Adrenal gland (tissue), 12 donors: ENCODE measurements around the gene OTOP3. TPM values are rescaled to one million over a fixed set of nuclear protein-coding genes. Genes with fewer than 3 reads are reported as not detected.
"Not testable (repeated sequence)": the region's sequence is repeated elsewhere in the genome, so short reads cannot be mapped to it uniquely, and the experiment has no call there.

ENCODE experiments used
- DNase-seq, 7 donors: peaks; one replicate each; pipeline ENCODE4 v3.0.0-alpha.2; 2019 to 2020
- H3K27ac ChIP-seq, 5 donors: fragments of 200-600 bp; sonication (generic) in 4 of 5; 1 replicate in 3 of 5; 2 replicates in 2 of 5; pipeline versions ENCODE4 v1.5.1 to v1.8.0; 2016 to 2020; ENCODE audit warnings: mild to moderate bottlenecking in 1 of 5
- H3K27me3 ChIP-seq: fragments of 200-600 bp; 2 replicates; pipeline ENCODE4 v1.8.0; 2021
- H3K36me3 ChIP-seq, 2 donors: fragments of 200-600 bp; replicated peaks in 1 of 2; 1 replicate in 1 of 2; 2 replicates in 1 of 2; pipeline versions ENCODE4 v1.5.1 to v1.8.0; 2018 to 2022
- H3K4me1 ChIP-seq, 2 donors: fragments of 200-600 bp; replicated peaks in 1 of 2; 1 replicate in 1 of 2; 2 replicates in 1 of 2; pipeline versions ENCODE4 v1.5.1 to v1.8.0; 2018 to 2021
- H3K4me3 ChIP-seq, 4 donors: fragments of 200-600 bp; sonication (generic) in 3 of 4; one replicate each; pipeline ENCODE4 v1.5.1; 2016 to 2018
- H3K9me3 ChIP-seq, 3 donors: fragments of 200-600 bp; sonication (generic) in 1 of 3; replicated peaks in 1 of 3; 1 replicate in 2 of 3; 2 replicates in 1 of 3; pipeline versions ENCODE4 v1.5.1 to v1.8.0; 2016 to 2021
- CTCF ChIP-seq, 6 experiments: fragments of 450-650 bp in 4 of 6; fragments of 200-600 bp in 2 of 6; sonication (generic) in 1 of 6; IDR thresholded peaks; 1 replicate in 5 of 6; 2 replicates in 1 of 6; pipeline versions ENCODE4 v1.5.1 to v1.8.0; 2016 to 2021; ENCODE audit warnings: antibody characterized with exemption in 6 of 6, mild to moderate bottlenecking in 2 of 6, moderate library complexity in 1 of 6
- POLR2A ChIP-seq, 2 donors: fragments of 450-650 bp; IDR thresholded peaks; one replicate each; pipeline ENCODE4 v1.6.1; 2017; ENCODE audit warnings: antibody characterized with exemption in 2 of 2, mild to moderate bottlenecking in 2 of 2, moderate library complexity in 1 of 2
- WGBS, 4 donors: extraction: QIAGEN DNeasy Blood & Tissue Kit in 2 of 4; methylation state at CpG; one replicate each; pipeline versions ENCODE4 v1.1.5 to v1.1.7; 2013 to 2017; 5-methylcytosine and 5-hydroxymethylcytosine counted together
- intact Hi-C, 2 donors: fragments of 100-400 bp; cut with DNase I; formaldehyde crosslinking; loops; one replicate each; pipeline versions ENCODE4 v1.14.1 to v1.15.0; 2022 to 2023
- polyA plus RNA-seq, 3 donors: library from polyadenylated mRNA; stranded (reverse); fragments of 200-250 nt in 2 of 3; fragments of 350-450 nt in 1 of 3; fragmentation: Illumina TruSeq in 1 of 3; extraction: RNeasy Lipid Tissue Mini Kit (QIAGEN cat#74804) in 1 of 3; gene quantifications; one replicate each; pipeline ENCODE4 v1.2.3, GENCODE V29; 2013 to 2014
- total RNA-seq, 9 donors: library from RNA; depleted of rRNA in 4 of 9; stranded (reverse); fragments of >200 nt in 4 of 9; fragments of 120-200 nt in 1 of 9; fragmentation: NEBNext Ultra II Directional in 1 of 9; extraction: Animal tissue kit (Norgen Biotek cat#: 25700) in 1 of 9; gene quantifications; one replicate each; pipeline versions ENCODE4 v1.1.0 to v1.2.4, GENCODE V29; 2013 to 2023
- donor health status: healthy with polysubstance abuse.
- donor health status: Bipolar disorder and iron deficiency.
- donor health status: DM: yes; HTN: yes; CAD: no.
- donor health status: DM: no; HTN: no; CAD: no.
- donor health status: DM: no; HTN: no; CAD: no.
- donor health status: DM: yes; HTN: yes; CAD: no.

The OTOP3 gene
- total and polyA plus RNA-seq, 12 donors: not detected

- TF ChIP-seq CTCF (IDR thresholded peaks at IDR 0.05) (no peak), POLR2A (IDR thresholded peaks at IDR 0.05) (no peak)
- Histone ChIP-seq H3K4me1 (no peaks in the 10 kb centered on the region), H3K4me3 (no peak overlapping the region), H3K27me3 (no peaks in the 10 kb centered on the region), H3K27ac (no peak overlapping the region), H3K36me3 (no peaks in the 10 kb centered on the region), H3K9me3 (no peaks in the 10 kb centered on the region)
- WGBS, 4 donors: 71 to 82% (median 78%) methylated on average over 6 of the region's 6 CpGs
- intact Hi-C loops: no loop called here
- DNase-seq: no peak
Measured at GRCh38 chr17:74903671-74904070, 32.0 kb upstream of the OTOP3 start.

GRCh38 chr17:74904687-74905409 is 30.9 kb upstream of the OTOP3 start:
- Histone ChIP-seq H3K4me1 (no peaks in the 10 kb centered on the region), H3K27me3 (no peaks in the 10 kb centered on the region), H3K4me3 (no peak overlapping the region), H3K36me3 (no peaks in the 10 kb centered on the region), H3K9me3 (no peaks in the 10 kb centered on the region), H3K27ac (no peak overlapping the region)
- WGBS, 4 donors: 64 to 80% (median 71%) methylated on average over 6 to 7 of the region's 7 CpGs
- TF ChIP-seq CTCF (IDR thresholded peaks at IDR 0.05): no peak
- TF ChIP-seq POLR2A (IDR thresholded peaks at IDR 0.05): no peak
- intact Hi-C loops: no loop called here
- no peak for DNase-seq

- 56 to 75% (median 69%) methylated on average over 6 of the region's 6 CpGs for WGBS, 4 donors
- H3K9me3 ChIP-seq, H3K4me1 ChIP-seq, H3K27me3 ChIP-seq, H3K4me3 ChIP-seq, intact Hi-C loops, H3K27ac ChIP-seq, DNase-seq, H3K36me3 ChIP-seq: not testable (repeated sequence)
Measured at GRCh38 chr17:74906214-74906793, 29.4 kb upstream of the OTOP3 start.

GRCh38 chr17:74907012-74907411 is 28.7 kb upstream of the OTOP3 start:
- no peaks in the 10 kb centered on the region for H3K27me3 ChIP-seq
- 93 to 99% (median 95%) methylated on average over 22 to 34 of the region's 34 CpGs for WGBS, 4 donors
- intact Hi-C loops: no loop called here

GRCh38 chr17:74909097-74909496 is 26.6 kb upstream of the OTOP3 start:
- H3K27ac ChIP-seq, DNase-seq, H3K36me3 ChIP-seq, H3K4me1 ChIP-seq, H3K4me3 ChIP-seq, intact Hi-C loops, H3K9me3 ChIP-seq, H3K27me3 ChIP-seq: not testable (repeated sequence)
- 64 to 74% (median 71%) methylated on average over 2 to 4 of the region's 4 CpGs for WGBS, 4 donors

More at GRCh38 chr17:74907012-74907411, 28.7 kb upstream of the OTOP3 start:
- no peak overlapping the region for H3K4me3 ChIP-seq
- no peak for DNase-seq
- no peaks in the 10 kb centered on the region for H3K4me1 ChIP-seq
- TF ChIP-seq CTCF (IDR thresholded peaks at IDR 0.05) (no peak), POLR2A (IDR thresholded peaks at IDR 0.05) (no peak)
- H3K36me3 ChIP-seq: no peaks in the 10 kb centered on the region
- no peaks in the 10 kb centered on the region for H3K9me3 ChIP-seq
- no peak overlapping the region for H3K27ac ChIP-seq

- H3K4me3 ChIP-seq, H3K9me3 ChIP-seq, H3K27ac ChIP-seq, H3K27me3 ChIP-seq, intact Hi-C loops, H3K4me1 ChIP-seq, H3K36me3 ChIP-seq, DNase-seq: not testable (repeated sequence)
- 59 to 84% (median 65%) methylated on average over 5 to 8 of the region's 8 CpGs for WGBS, 4 donors
Measured at GRCh38 chr17:74911423-74911822, 24.3 kb upstream of the OTOP3 start.
